H1 (cell line): Measurements from ENCODE around the gene EML4. TPM values are rescaled to one million over a fixed set of nuclear protein-coding genes. Genes with fewer than 3 reads are reported as not detected.

ENCODE experiments used
- CTCF ChIA-PET: fragments of 300-600 bp; sonication (Branson Sonifier 250); formaldehyde crosslinking; loops from one replicate; lab custom pipeline; 2021; ENCODE audit not compliant: partially characterized antibody; lab: Charles Lee
- POLR2A ChIA-PET: fragments of 300-600 bp; sonication (Branson Sonifier 250); formaldehyde crosslinking; loops from one replicate; lab custom pipeline; 2021; ENCODE audit warnings: inconsistent platforms; ENCODE audit not compliant: partially characterized antibody; lab: Charles Lee
- DNase-seq, 2 experiments: peaks; one replicate each; pipeline versions ENCODE4 v3.0.0 to v3.0.0-alpha.2; 2010 to 2022; ENCODE audit warnings: low spot score in 2 of 2, low read depth in 1 of 2, mixed read lengths in 1 of 2
- FAIRE-seq: peaks from 2 replicates; lab custom pipeline; 2011; peaks lifted over from hg19 to GRCh38; lab: Jason Lieb, UNC
- H2AFZ ChIP-seq: 2 replicates; pipeline ENCODE4 v1.8.1; 2012; ENCODE audit warnings: low read length, inconsistent platforms
- H2AK5ac ChIP-seq: 2 replicates; pipeline ENCODE4 v1.6.1; 2013; ENCODE audit warnings: low read depth, low read length
- H2BK120ac ChIP-seq: replicated peaks from 2 replicates; pipeline ENCODE3; 2013; ENCODE audit warnings: low read depth, low read length, inconsistent platforms
- H2BK12ac ChIP-seq: 2 replicates; pipeline ENCODE4 v1.6.1; 2013; ENCODE audit warnings: low read depth, low read length
- H2BK15ac ChIP-seq: 2 replicates; pipeline ENCODE4 v1.6.1; 2013; ENCODE audit warnings: low read length
- H2BK20ac ChIP-seq: 2 replicates; pipeline ENCODE4 v1.6.1; 2013; ENCODE audit warnings: low read length
- H2BK5ac ChIP-seq: 2 replicates; pipeline ENCODE4 v1.6.1; 2013; ENCODE audit warnings: low read depth, low read length
- H3K14ac ChIP-seq: 2 replicates; pipeline ENCODE4 v1.6.1; 2013; ENCODE audit warnings: inconsistent platforms; ENCODE audit not compliant: insufficient read length
- H3K18ac ChIP-seq: 2 replicates; pipeline ENCODE4 v1.6.1; 2013; ENCODE audit warnings: low read length; ENCODE audit errors: extremely low read depth
- H3K23ac ChIP-seq: 2 replicates; pipeline ENCODE4 v1.6.1; 2013; ENCODE audit warnings: inconsistent platforms; ENCODE audit not compliant: insufficient read length
- H3K23me2 ChIP-seq: 2 replicates; pipeline ENCODE4 v1.6.1; 2013; ENCODE audit warnings: low read depth, low read length
- H3K27ac ChIP-seq: 2 replicates; pipeline ENCODE4 v1.6.1; 2011; ENCODE audit warnings: low read depth, low read length, inconsistent platforms
- H3K27me3 ChIP-seq, 4 experiments: replicated peaks in 1 of 4; 1 replicate in 1 of 4; 2 replicates in 3 of 4; pipeline versions ENCODE4 v1.6.1 to v1.8.1; 2011 to 2013; ENCODE audit warnings: low read length in 3 of 4, mild to moderate bottlenecking in 3 of 4, inconsistent platforms in 2 of 4, mixed read lengths in 2 of 4, moderate library complexity in 1 of 4; ENCODE audit not compliant: control insufficient read depth in 3 of 4, insufficient read depth in 3 of 4; ENCODE audit errors: extremely low read depth in 1 of 4
- H3K36me3 ChIP-seq, 4 experiments: 2 replicates each; pipeline versions ENCODE4 v1.6.1 to v1.8.1; 2011 to 2013; ENCODE audit warnings: mild to moderate bottlenecking in 4 of 4, low read length in 3 of 4, moderate library complexity in 2 of 4, control low read depth in 1 of 4, inconsistent platforms in 1 of 4; ENCODE audit not compliant: insufficient read depth in 4 of 4, control insufficient read depth in 2 of 4
- H3K4ac ChIP-seq: replicated peaks from 2 replicates; pipeline ENCODE3; 2013; ENCODE audit warnings: low read length, low read depth, mixed read lengths, inconsistent platforms; ENCODE audit not compliant: insufficient read length
- H3K4me1 ChIP-seq, 4 experiments: replicated peaks in 1 of 4; 1 replicate in 1 of 4; 2 replicates in 3 of 4; pipeline versions ENCODE4 v1.6.1 to v1.8.1; 2011 to 2013; ENCODE audit warnings: low read length in 3 of 4, inconsistent platforms in 2 of 4, mixed read lengths in 1 of 4; ENCODE audit not compliant: insufficient read depth in 4 of 4, control insufficient read depth in 3 of 4
- H3K4me2 ChIP-seq, 2 experiments: 2 replicates each; pipeline versions ENCODE4 v1.6.1 to v1.8.1; 2011 to 2013; ENCODE audit warnings: low read depth in 2 of 2, low read length in 2 of 2, control low read depth in 1 of 2, inconsistent platforms in 1 of 2, mild to moderate bottlenecking in 1 of 2; ENCODE audit not compliant: insufficient read depth in 1 of 2
- H3K4me3 ChIP-seq, 4 experiments: fragments of 200-600, 300-600 bp in 1 of 4; sonication (generic), shearing (Covaris generic), sonication (Bioruptor Twin) in 1 of 4; 2 replicates each; pipeline versions ENCODE4 v1.5.1 to v1.8.1; 2011 to 2016; ENCODE audit warnings: low read length in 4 of 4, low read depth in 3 of 4, control low read depth in 2 of 4, inconsistent platforms in 2 of 4, mild to moderate bottlenecking in 2 of 4, mixed read lengths in 1 of 4, moderate library complexity in 1 of 4; ENCODE audit not compliant: insufficient read depth in 2 of 4; ENCODE audit errors: extremely low read depth in 1 of 4
- H3K56ac ChIP-seq: replicated peaks from 2 replicates; pipeline ENCODE3; 2013; ENCODE audit warnings: low read depth, mild to moderate bottlenecking, mixed read lengths, low read length, inconsistent platforms; ENCODE audit not compliant: insufficient read length
- H3K79me1 ChIP-seq: 2 replicates; pipeline ENCODE4 v1.6.1; 2013; ENCODE audit warnings: low read depth, low read length, control low read depth
- H3K79me2 ChIP-seq, 2 experiments: 2 replicates each; pipeline versions ENCODE4 v1.6.1 to v1.8.1; 2012 to 2013; ENCODE audit warnings: low read length in 2 of 2, mild to moderate bottlenecking in 2 of 2, inconsistent platforms in 1 of 2; ENCODE audit not compliant: insufficient read depth in 2 of 2, control insufficient read depth in 1 of 2
- H3K9ac ChIP-seq, 4 experiments: replicated peaks in 1 of 4; 1 replicate in 1 of 4; 2 replicates in 3 of 4; pipeline versions ENCODE4 v1.6.1 to v1.8.1; 2011 to 2013; ENCODE audit warnings: low read depth in 3 of 4, low read length in 3 of 4, control low read depth in 2 of 4, mild to moderate bottlenecking in 2 of 4, moderate library complexity in 2 of 4, inconsistent platforms in 1 of 4; ENCODE audit errors: extremely low read depth in 1 of 4
- H3K9me3 ChIP-seq, 2 experiments: 2 replicates each; pipeline versions ENCODE4 v1.6.1 to v1.8.1; 2012 to 2013; ENCODE audit warnings: mild to moderate bottlenecking in 2 of 2, moderate library complexity in 2 of 2, control low read depth in 1 of 2, inconsistent platforms in 1 of 2, low read depth in 1 of 2, low read length in 1 of 2, mixed read lengths in 1 of 2; ENCODE audit not compliant: insufficient read depth in 2 of 2
- H4K20me1 ChIP-seq, 2 experiments: replicated peaks in 1 of 2; 2 replicates each; pipeline versions ENCODE3 to v1.8.1; 2011 to 2013; ENCODE audit warnings: inconsistent platforms in 2 of 2, low read length in 2 of 2, mild to moderate bottlenecking in 1 of 2; ENCODE audit not compliant: insufficient read depth in 2 of 2, control insufficient read depth in 1 of 2
- H4K5ac ChIP-seq: 2 replicates; pipeline ENCODE4 v1.6.1; 2013; ENCODE audit warnings: low read length, low read depth, mixed read lengths, inconsistent platforms; ENCODE audit not compliant: insufficient read length
- H4K8ac ChIP-seq: 2 replicates; pipeline ENCODE4 v1.8.0; 2013; ENCODE audit warnings: mild to moderate bottlenecking, moderate library complexity, low read length, inconsistent platforms; ENCODE audit not compliant: insufficient read depth; ENCODE audit errors: extremely low read depth
- H4K91ac ChIP-seq: replicated peaks from 2 replicates; pipeline ENCODE3; 2013; ENCODE audit warnings: low read length, mixed read lengths, inconsistent platforms; ENCODE audit not compliant: insufficient read length
- EZH2 ChIP-seq: fragments of 200-600 bp; sonication (generic); IDR thresholded peaks from 2 replicates; pipeline ENCODE4 v1.7.1; 2012; ENCODE audit warnings: low read depth, mild to moderate bottlenecking, moderate library complexity, low read length, inconsistent platforms; ENCODE audit not compliant: severe bottlenecking
- KDM4A ChIP-seq: IDR thresholded peaks from one replicate; pipeline ENCODE4 v1.7.1; 2012; ENCODE audit warnings: low read depth, mild to moderate bottlenecking, moderate library complexity, low read length, inconsistent platforms; ENCODE audit not compliant: severe bottlenecking
- MAFK ChIP-seq: IDR thresholded peaks from 2 replicates; pipeline ENCODE4 v1.6.1; 2012; ENCODE audit warnings: low read depth, mild to moderate bottlenecking, improper control_type of control experiment, low read length
- POLR2AphosphoS5 ChIP-seq: IDR thresholded peaks from 2 replicates; pipeline ENCODE4 v1.6.1; 2011; ENCODE audit warnings: low read depth, low read length
- POU5F1 ChIP-seq: IDR thresholded peaks from 2 replicates; pipeline ENCODE4 v1.6.1; 2011; ENCODE audit warnings: low read depth, mild to moderate bottlenecking, low read length, moderate library complexity
- RBBP5 ChIP-seq: IDR thresholded peaks from 2 replicates; pipeline ENCODE4 v1.7.1; 2012; ENCODE audit warnings: low read depth, mild to moderate bottlenecking, inconsistent platforms, low read length, moderate library complexity, borderline replicate concordance
- SAP30 ChIP-seq: fragments of 300-600 bp; sonication (generic); IDR thresholded peaks from 2 replicates; pipeline ENCODE4 v1.7.1; 2012; ENCODE audit warnings: low read length, moderate library complexity, mild to moderate bottlenecking, inconsistent platforms; ENCODE audit not compliant: insufficient read depth, insufficient replicate concordance
- SIN3A ChIP-seq, 2 experiments: IDR thresholded peaks in 1 of 2; conservative IDR thresholded peaks in 1 of 2; 2 replicates each; pipeline ENCODE4 v1.6.1; 2011 to 2012; ENCODE audit warnings: low read length in 2 of 2, improper control_type of control experiment in 1 of 2, low read depth in 1 of 2, mild to moderate bottlenecking in 1 of 2
- SP2 ChIP-seq: IDR thresholded peaks from 2 replicates; pipeline ENCODE4 v1.6.1; 2012; ENCODE audit warnings: mild to moderate bottlenecking, low read length, inconsistent platforms
- YY1 ChIP-seq: IDR thresholded peaks from 2 replicates; pipeline ENCODE4 v1.6.1; 2011; ENCODE audit warnings: low read depth, mild to moderate bottlenecking, low read length
- WGBS, 2 experiments: shearing (Covaris generic) in 1 of 2; methylation state at CpG; one replicate each; pipeline versions ENCODE4 v1.1.6 to v1.1.7; 2013 to 2015; ENCODE audit warnings: low lambda C conversion rate in 2 of 2, mixed read lengths in 2 of 2, inconsistent platforms in 1 of 2, low coverage in 1 of 2, missing lambda C conversion rate in 1 of 2; ENCODE audit not compliant: insufficient replicate concordance in 2 of 2, insufficient coverage in 1 of 2, insufficient read length in 1 of 2; ENCODE audit errors: extremely low coverage in 1 of 2, missing lambda C conversion rate in 1 of 2; 5-methylcytosine and 5-hydroxymethylcytosine counted together
- polyA plus RNA-seq, 7 experiments: library from polyadenylated mRNA; depleted of rRNA in 3 of 7; stranded (reverse) in 5 of 7; unstranded in 2 of 7; fragments of >200 nt in 5 of 7; fragments of 200-250 nt in 2 of 7; gene quantifications; 1 replicate in 5 of 7; 2 replicates in 1 of 7; 4 replicates in 1 of 7; pipeline versions ENCODE4 v1.2.1 to v1.2.3, GENCODE V29; 2011 to 2013; ENCODE audit warnings: missing spikeins in 2 of 7, mixed read lengths in 2 of 7
- total RNA-seq: library from RNA; stranded (reverse); fragmentation: NEBNext Ultra II Directional; extraction: Animal tissue kit (Norgen Biotek cat#: 25700); gene quantifications from 2 replicates; pipeline ENCODE4 v1.2.1, GENCODE V29; 2021
- TF ChIP-seq, protein P1 (sequence below): IDR thresholded peaks from 2 replicates; pipeline ENCODE4 v1.6.1; 2012; ENCODE audit warnings: inconsistent platforms
- TF ChIP-seq, protein P2 (sequence below): IDR thresholded peaks from 2 replicates; pipeline ENCODE4 v1.6.1; 2011; ENCODE audit warnings: low read length, improper control_type of control experiment

The EML4 gene
- total and polyA plus RNA-seq, 2 of the 8 experiments (the other 6 are each of a cell fraction or from before 2014, with no cell fraction given): 50.1 to 104 TPM

DNA sequence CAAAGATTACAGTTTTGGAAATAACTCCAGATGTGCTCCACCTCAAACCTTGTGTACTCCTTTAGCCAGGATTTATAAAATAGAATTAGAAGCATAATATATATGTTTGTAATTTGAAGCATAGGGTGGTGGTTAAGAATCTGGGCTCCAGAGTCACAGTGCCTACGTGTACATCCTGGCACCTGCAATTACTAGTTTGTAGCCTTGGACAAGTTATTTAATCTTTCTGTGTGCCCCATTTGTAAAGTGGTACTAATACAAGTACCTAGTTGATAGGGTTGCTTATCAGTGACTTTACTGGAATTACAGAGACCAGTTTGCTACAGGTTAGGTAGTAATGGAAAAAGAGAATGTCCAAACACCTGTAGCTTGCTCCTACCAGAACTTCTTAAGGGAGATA lies 28.6 kb downstream of the EML4 start:
- no peak overlapping the region for H3K4me2 ChIP-seq
- H2BK20ac ChIP-seq: no peak overlapping the region
- no peak overlapping the region for H2BK12ac ChIP-seq
- H3K9me3 ChIP-seq: no peaks in the 10 kb centered on the region
- H3K4me3 ChIP-seq: no peak overlapping the region
- H3K79me2 ChIP-seq: peaks cover 8 to 92% of the 10 kb centered on the region in 2 experiments
- no peaks in the 10 kb centered on the region for H3K36me3 ChIP-seq
- H4K5ac ChIP-seq: no peak overlapping the region
- H3K23ac ChIP-seq: no peak overlapping the region
- no peaks in the 10 kb centered on the region; the same call in 1 of the 2 replicates for H3K79me1 ChIP-seq
- no peak overlapping the region for H3K4ac ChIP-seq
- no peak overlapping the region for H2AK5ac ChIP-seq
- DNase-seq (no peak), FAIRE-seq (no peak)
- no peak overlapping the region for H2BK15ac ChIP-seq
- H4K8ac ChIP-seq: no peak overlapping the region
- H3K18ac ChIP-seq: no peak overlapping the region
- no peak overlapping the region for H4K91ac ChIP-seq
- no peak overlapping the region for H2AFZ ChIP-seq
- no peaks in the 10 kb centered on the region for H3K23me2 ChIP-seq
- no peaks in the 10 kb centered on the region for H3K27me3 ChIP-seq
- H2BK120ac ChIP-seq: no peak overlapping the region
- no peak overlapping the region for H3K14ac ChIP-seq
- H3K56ac ChIP-seq: no peak overlapping the region
- POLR2A ChIA-PET: interaction anchor here (0.6 kb wide), 1 partner anchor 151 kb away, joined by 3 read pairs; no protein-coding TSS in a partner anchor
- WGBS, 2 experiments: 88% methylated on average over 1 of the region's 1 CpG; no CpG with 5 or more reads in 1 of the 2 experiments
- CTCF ChIA-PET: interaction anchor here (1.8 kb wide), 1 partner anchor 101 kb away, joined by 10 read pairs; no protein-coding TSS in a partner anchor
- H3K9ac ChIP-seq: no peak overlapping the region
- peaks cover 4 to 5% of the 10 kb centered on the region in 2 experiments for H4K20me1 ChIP-seq
- H2BK5ac ChIP-seq: no peak overlapping the region
- no peak overlapping the region for H3K27ac ChIP-seq
- peaks cover 0 to 7% (median 2%) of the 10 kb centered on the region in 4 experiments; a peak in 2 of 7 replicates for H3K4me1 ChIP-seq
- TF ChIP-seq POLR2AphosphoS5 (no peak), POU5F1 (no peak), SIN3A (conservative IDR thresholded peaks at IDR 0.05 in 1 of 2, IDR thresholded peaks at IDR 0.05 in 1 of 2; ENCODE audit: low read depth in 1 of 2, low read length in 2 of 2) (no peak), EZH2 (no peak), SAP30 (no peak), RBBP5 (no peak), MAFK (no peak), YY1 (no peak), KDM4A (no peak), SP2 (no peak)
- TF ChIP-seq, protein P1, sequence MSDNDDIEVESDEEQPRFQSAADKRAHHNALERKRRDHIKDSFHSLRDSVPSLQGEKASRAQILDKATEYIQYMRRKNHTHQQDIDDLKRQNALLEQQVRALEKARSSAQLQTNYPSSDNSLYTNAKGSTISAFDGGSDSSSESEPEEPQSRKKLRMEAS: no peak
- TF ChIP-seq, protein P2, sequence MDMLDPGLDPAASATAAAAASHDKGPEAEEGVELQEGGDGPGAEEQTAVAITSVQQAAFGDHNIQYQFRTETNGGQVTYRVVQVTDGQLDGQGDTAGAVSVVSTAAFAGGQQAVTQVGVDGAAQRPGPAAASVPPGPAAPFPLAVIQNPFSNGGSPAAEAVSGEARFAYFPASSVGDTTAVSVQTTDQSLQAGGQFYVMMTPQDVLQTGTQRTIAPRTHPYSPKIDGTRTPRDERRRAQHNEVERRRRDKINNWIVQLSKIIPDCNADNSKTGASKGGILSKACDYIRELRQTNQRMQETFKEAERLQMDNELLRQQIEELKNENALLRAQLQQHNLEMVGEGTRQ: no peak
